ENCODE results near the gene HCRTR1.
A peak's percentile ranks its signal among the peaks of the same experiment; 100 is the strongest.
"Not testable (repeated sequence)": the region's sequence is repeated elsewhere in the genome, so short reads cannot be mapped to it uniquely, and the experiment has no call there.

The HCRTR1 gene

DNA sequence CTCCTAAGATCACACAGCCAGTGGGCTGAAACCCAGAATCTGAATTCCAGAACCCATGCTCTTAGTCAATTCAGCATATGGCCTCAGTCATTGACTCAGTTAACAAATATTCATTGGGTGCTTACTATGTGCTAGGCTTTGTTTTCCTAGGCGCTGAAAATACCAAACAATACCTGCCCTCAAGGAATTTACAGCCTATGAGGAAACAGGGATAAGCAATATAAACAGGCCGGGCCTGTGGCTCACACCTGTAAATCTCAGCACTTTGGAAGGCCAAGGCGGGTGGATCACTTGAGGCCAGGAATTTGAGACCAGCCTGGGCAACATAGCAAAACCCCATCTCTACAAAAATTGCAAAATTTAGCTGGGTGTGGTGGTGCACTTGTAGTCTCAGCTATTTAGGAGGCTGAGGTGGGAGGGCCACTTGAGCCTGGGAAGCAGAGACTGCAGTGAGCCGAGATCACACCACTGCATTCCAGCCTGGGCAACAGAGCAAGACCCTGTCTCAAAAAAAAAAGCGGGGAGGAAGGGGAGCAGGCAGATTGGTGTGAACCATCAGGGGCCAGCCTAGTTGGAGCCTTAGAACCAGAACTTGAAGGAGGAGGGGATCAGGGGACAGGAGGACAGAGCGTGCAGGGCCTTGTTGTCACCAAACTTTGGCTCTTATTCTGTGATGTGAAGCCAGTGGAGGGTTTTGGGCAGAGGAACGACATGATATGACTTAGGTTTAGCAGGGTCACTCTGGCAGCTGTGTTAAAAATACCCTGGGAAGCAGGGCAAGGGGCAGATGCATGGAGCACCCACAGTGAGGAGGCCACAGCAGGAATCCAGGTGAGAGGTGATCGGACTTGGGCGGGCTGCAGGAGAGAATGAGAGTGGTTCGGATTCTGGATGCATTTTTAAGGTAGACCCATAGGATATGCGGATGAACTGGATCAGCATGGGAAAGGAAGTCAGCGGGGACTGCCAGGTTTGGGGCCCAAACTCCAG is 35.4 kb upstream of the HCRTR1 start:
- DNase-seq (ENCODE audit: low read depth in 2 of 2) = no peak

DNA sequence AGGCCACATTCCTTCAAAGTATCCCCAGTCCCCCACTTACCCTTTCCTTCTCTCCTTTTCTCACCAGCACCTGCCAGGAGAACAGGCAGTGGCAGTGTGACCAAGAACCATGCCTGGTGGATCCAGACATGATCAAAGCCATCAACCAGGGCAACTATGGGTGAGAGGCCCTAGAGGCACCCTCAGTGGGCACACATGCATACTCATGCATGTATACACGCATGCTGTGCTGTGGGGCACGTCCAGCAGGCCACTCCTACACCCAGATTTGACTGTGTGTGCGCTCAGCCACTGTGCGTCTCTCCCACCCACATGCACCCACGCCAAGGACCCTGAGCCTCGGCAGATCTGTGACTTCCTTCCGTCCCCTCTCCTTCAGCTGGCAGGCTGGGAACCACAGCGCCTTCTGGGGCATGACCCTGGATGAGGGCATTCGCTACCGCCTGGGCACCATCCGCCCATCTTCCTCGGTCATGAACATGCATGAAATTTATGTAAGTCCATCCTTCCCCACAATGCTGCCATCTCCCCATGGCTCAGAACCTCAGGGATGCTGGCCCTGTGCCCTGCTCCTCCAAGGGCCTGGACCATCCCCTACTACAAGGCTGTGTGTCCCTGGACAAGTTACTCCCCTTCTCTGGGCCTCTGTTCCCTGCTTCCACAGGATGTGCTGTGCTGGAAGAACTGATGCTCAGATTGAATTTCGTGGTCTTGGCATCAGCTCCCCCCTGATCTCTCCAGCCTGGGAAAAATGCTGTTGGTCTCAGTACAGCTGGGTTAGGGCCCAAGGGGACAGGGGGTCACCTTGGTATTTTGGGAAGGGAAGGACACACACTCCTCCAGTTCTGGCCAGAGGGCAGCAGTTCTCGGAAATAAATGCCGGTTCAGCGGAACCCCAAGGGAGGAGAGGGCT is 34.2 kb upstream of the HCRTR1 start:
- no peak for DNase-seq (ENCODE audit: low read depth in 2 of 2)

DNA sequence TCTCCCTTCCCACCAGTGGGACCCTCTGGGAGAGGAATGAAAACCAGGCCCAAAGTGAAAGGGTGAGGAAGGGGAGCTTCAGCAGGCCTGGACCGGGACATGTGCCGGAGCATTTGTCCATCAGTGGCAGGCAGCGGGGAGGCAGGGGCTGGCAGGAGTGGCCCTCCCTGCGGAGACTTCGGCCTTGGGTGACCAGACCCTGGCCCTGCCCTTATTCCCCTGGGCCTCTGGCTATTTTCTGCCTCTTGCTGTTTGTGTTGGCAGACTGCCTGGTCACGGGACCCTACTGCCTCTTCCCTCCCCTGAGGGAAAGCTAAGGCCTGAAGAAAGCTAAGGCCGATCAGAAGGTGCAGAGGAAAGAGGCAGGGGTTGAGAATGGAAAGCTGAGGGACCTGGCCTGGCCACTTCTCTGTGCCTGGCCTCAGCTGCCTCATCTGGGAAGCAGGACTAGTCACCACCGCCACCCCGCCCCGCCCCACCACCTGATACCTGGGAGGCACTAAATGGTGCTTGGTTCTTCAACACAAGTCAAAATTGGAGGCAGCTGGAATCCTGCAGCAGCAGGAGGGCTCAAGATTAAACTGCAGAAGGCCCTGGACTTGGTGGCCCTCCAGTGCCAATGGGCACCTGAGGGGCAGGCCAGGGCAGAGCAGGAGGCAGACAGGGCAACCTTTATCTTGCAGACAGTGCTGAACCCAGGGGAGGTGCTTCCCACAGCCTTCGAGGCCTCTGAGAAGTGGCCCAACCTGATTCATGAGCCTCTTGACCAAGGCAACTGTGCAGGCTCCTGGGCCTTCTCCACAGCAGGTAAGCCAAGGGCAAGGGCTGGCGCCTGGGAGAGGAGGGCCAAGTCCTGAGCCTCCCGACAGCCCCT is 33.3 kb upstream of the HCRTR1 start:
- no peak for DNase-seq (ENCODE audit: low read depth in 2 of 2)

DNA sequence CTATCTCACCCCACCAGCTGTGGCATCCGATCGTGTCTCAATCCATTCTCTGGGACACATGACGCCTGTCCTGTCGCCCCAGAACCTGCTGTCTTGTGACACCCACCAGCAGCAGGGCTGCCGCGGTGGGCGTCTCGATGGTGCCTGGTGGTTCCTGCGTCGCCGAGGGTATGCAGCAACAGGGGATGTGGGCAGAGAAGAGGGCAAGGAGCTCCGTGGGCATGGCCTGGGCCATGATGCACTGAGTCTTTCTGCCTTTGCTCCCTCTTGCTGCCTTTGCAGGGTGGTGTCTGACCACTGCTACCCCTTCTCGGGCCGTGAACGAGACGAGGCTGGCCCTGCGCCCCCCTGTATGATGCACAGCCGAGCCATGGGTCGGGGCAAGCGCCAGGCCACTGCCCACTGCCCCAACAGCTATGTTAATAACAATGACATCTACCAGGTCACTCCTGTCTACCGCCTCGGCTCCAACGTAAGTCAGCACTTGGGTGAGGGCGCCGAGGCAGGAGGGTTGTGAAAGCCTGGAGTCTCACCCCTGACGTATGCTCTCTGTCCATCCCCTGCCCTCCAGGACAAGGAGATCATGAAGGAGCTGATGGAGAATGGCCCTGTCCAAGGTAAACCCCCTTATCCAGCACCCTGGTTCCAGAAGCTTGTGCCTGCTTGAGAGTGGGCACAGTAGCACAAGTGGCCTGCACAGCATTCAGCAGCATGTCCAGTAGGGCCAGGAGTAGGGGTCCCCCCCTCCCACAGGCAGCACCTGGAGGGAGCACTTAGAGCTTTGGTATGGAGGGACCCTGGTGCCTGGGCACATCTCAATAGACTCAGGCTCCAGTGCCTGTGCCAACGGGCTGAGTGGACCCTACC is 32.4 kb upstream of the HCRTR1 start:
- DNase-seq (ENCODE audit: low read depth in 2 of 2) = no peak

DNA sequence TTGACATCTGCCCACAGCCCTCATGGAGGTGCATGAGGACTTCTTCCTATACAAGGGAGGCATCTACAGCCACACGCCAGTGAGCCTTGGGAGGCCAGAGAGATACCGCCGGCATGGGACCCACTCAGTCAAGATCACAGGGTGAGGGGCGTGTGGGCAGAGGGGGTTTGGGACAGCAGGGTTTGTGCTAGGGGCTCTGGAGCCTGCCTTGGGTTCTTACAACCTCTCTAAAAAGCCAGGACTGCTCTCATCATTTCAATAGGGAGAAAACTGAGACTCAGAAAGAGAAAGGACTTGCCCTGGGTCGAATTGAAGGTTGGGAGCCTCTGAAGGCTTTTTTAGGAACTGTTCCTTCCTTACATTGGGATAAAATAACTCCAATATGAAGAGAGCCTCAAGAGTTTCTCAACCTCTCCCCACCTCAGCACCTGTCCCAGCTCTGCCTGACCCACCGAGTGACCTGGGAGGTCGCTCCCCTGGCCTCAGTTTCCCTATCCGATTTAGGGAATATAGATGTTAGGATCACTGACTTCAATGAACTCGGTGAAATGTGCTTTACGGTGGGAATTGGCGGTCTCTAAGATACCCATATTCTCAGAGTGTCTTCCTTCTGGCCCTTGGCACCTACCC is 31.6 kb upstream of the HCRTR1 start:
- no peak for DNase-seq (ENCODE audit: low read depth in 2 of 2)

DNA sequence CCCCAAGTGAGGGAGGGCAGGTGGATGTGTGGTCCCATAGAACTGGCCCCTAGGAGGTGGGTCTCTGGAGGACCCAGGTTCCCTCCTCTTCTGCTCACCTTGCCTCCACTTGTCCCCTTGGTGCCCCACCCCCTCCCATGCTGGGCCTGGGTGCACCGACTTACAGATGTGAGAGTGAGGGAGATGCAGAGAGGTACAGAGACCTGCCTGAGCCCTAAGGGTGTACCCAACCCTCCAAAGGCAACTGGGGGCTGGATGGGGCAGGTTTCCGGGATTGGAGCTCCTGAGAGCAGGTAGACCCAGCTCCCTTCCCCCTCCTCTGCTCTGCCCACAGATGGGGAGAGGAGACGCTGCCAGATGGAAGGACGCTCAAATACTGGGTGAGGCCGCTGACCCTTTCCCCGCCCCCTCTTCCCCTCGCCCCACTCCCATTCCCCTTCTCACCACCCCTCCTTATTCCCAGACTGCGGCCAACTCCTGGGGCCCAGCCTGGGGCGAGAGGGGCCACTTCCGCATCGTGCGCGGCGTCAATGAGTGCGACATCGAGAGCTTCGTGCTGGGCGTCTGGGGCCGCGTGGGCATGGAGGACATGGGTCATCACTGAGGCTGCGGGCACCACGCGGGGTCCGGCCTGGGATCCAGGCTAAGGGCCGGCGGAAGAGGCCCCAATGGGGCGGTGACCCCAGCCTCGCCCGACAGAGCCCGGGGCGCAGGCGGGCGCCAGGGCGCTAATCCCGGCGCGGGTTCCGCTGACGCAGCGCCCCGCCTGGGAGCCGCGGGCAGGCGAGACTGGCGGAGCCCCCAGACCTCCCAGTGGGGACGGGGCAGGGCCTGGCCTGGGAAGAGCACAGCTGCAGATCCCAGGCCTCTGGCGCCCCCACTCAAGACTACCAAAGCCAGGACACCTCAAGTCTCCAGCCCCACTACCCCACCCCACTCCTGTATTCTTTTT is 30.8 kb upstream of the HCRTR1 start:
- DNase-seq (ENCODE audit: low read depth in 2 of 2) = no peak

DNA sequence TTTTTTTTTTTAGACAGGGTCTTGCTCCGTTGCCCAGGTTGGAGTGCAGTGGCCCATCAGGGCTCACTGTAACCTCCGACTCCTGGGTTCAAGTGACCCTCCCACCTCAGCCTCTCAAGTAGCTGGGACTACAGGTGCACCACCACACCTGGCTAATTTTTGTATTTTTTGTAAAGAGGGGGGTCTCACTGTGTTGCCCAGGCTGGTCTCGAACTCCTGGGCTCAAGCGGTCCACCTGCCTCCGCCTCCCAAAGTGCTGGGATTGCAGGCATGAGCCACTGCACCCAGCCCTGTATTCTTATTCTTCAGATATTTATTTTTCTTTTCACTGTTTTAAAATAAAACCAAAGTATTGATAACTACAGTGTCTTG is 30.2 kb upstream of the HCRTR1 start:
- DNase-seq (ENCODE audit: low read depth in 2 of 2) = not testable (repeated sequence)

DNA sequence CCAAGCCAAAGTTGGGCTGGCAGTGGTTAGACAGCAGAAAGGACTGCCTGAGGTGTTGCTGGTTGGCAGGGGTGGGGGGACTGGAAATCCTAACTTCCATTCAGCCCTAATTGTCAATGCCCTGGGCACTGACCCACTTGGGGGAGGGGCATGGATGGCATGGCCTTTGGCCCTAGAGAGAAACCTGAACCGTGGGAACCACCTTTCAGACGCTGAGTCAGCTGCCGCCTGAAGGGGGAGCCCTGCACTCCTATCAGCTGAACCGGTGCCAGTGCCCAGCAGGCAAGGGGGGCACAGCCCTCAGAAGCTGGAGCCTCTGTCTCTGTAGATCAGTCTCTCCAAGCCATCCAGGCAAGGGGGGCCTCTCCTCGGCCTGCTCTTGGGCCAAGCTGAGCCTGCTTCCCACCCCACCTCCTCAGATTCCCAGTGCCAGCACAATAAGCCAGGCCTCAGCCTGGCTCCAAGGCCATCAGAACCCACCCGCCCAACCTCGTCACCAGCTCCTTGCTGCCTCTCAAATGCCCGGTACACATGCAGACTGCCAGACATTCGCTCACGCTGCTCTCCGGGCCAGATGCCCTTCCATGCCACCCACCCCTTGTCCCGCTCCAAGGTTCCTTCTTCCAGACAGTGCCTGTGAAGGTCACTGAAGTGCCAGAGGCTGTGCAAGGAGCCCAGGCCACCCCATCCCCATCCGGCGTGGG is 29.6 kb upstream of the HCRTR1 start:
- DNase-seq (ENCODE audit: low read depth in 2 of 2) = peak; percentile 19 to 36

DNA sequence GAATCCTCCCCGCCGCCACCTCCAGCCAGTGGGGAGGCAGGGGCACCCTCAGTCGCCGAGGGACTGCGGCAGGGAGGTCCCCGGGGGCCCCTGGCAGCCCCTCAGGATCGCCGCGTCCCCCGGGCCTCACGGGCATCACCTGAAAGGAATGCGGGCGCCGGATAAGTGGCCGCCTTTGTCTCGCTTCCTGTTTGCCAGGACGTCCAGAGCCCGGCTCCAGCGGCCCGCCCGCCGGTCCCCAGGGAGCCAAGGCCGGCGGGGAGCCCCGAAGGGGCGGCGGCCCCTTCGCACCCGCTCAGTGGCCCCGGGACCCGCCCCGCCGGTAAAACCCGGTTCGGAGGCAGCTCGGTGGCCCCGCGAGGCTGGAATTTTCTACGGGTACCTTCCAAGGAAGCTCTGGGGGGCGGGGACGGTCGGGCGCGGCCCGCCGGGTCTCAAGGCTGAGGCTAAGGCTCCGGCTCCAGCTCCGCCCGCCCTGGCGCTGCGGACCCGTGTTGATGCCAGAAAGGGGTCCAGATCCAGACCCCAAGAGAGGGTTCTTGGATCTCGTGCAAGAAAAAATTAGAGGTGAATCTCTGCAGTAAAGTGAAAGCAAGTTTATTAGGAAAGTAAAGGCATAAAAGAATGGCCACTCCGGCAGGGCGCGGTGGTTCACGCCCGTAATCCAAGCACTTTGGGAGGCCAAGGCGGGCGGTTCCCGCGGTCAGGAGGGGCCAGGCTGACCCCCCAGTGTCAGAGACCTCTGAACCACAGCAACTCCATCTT is 28.6 kb upstream of the HCRTR1 start:
- DNase-seq (ENCODE audit: low read depth in 2 of 2) = no peak

DNA sequence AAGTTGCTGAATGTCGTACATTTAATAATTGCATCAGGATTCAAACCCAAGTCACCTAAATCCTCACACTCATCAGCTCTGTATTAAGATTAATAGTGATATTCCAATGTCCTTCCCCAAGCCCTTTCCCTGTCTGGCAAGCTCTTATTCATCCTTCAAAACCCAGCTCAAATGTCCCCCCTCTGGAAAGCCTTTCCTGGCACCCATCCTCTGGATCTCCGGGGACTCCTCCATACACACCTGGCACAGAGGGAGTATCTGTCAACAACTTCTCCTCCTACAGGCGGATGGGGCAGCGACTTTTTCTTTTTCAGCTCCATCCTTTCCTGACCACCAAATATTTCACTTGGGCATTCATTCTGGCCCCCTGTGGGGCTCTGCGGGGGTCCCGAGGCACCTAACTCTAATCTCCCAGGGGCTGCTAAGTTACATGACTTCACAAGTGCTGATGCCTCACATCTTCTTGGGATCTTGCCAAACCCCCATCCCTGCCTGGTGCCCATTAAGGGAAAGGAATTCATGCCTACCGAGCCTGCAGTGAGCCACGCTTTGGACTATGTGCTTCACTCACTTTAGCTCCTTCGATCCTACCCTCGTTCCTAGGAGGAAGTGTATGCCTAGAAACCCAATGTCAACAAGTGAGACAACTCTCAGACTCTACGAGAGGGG is 25.9 kb upstream of the HCRTR1 start:
- no peak for DNase-seq (ENCODE audit: low read depth in 2 of 2)

DNA sequence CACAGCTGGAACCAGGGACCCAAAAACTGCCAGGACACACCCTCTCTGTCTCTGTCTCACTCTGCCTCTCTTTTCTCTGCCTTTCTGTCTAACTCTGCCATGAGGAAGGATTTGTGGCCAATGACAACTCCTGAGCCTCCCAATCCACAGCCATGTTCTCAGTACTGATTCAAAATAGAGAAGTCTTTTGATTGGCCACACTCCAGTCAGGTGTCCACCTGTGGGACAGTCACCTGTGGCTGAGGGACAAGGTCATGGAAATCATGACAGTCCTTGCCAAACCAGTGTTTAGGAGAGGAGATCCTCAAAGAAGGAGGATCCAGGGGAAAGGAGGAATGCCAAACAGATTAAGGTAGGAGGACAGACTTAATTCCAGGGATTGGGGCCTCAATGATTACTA is 25.4 kb upstream of the HCRTR1 start:
- DNase-seq (ENCODE audit: low read depth in 2 of 2) = no peak

DNA sequence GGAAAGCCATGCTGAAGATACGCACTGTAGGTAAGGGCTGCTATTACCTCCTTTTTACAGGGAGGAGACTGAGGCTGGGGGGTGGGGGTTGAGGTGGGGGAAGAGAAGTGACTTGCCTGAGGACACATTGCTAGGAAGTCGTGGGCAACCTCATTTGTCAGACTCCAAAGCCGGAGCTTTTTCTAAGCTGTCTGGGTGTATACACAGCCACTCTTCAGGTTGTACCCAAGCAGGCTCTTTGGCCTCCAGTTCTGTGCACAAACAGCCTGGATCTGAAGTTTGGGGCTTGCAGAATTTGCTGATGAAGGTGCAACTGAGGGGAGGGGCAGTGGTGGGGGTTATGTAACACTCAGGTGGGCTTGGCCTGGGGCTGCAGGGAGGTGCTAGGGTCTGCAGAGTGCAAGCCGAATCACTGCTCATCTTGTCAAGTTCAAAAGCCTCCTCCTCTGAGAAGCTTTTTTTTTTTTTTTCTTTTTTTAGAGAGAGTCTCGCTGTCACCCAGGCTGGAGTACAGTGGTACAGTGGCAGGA is 24.3 kb upstream of the HCRTR1 start:
- no peak for DNase-seq (ENCODE audit: low read depth in 2 of 2)

DNA sequence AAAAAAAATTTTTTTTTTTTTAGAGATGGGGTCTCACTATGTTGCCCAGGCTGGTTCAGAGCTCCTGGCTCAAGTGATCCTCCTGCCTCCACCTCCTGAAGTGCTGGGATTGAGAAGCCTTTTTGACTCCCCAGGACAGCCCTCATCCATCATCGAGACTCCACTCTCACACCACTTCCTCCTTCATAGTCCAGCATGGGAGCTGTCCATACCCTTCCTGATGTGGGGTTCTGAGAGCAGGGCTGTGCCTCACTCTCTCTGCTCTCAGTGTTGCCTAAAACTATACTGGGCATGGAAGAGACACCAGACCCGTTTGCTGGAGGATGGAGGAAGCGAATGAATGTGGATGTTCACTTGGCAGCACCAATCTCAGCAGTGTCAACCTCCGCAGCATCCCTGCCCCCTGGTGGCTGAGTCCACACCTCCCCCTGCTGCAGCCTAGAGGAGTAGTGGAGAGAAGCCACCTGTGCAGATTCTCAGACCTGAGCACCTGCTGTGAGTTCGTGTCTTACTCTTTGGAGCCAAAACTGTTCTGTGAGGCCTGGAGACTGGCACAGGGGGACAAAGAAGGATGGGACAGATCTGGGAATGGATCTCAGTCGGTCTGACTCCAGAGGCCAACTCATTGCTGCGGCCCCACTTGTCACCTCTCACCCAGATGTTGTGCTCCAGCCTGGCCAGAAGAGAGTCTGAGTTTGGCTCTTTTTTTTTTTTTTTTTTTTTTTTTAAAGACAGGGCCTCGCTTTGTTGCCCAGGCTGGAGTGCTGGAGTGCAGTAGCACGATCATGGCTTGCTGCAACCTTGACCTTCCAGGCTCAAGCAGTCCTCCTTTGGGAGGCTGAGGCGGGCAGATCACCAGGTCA is 23.5 kb upstream of the HCRTR1 start:
- DNase-seq (ENCODE audit: low read depth in 2 of 2) = peak; percentile 60 to 61

DNA sequence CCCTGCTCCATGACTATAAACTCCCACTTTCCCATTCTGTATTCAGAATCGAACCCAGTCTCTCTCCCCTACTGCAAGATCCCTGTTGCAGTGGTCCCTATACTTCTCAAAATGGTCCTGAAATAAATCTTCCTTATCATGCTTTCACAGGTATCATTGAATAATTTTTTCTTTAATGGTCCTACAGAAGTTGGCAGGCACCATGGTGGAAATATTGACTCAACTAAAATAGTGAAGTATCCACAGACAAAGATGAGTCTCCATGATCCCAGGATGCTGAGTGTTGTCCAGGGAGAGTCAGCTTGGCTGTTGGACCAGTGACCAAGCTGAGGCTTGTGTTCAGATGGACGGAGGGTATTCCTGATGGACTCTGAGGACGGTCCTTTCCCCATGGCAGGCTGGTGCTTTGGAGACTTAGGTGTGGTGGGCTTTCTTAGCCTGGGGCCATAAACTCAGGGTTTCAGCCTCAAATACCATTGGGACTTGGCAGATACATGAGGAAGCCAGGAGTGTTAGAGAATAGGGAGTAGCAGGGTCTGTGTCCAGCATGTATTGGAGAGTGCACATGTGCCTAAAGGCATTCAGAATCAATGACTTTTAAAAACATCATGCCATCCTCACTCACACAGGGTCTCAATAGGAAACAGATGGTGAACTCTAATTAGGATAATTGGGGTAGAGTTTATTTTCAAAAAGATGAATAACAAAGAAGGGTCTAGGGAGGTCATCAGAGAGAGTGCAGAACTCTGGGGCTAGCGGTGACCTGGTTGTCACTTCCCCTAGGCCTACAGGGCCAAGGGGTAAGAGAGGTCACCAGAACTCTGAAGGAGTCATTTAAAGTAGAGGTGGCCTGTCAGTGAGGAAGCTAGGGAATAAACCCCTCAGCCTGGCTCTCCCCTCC is 21.4 kb upstream of the HCRTR1 start:
- DNase-seq (ENCODE audit: low read depth in 2 of 2) = no peak

DNA sequence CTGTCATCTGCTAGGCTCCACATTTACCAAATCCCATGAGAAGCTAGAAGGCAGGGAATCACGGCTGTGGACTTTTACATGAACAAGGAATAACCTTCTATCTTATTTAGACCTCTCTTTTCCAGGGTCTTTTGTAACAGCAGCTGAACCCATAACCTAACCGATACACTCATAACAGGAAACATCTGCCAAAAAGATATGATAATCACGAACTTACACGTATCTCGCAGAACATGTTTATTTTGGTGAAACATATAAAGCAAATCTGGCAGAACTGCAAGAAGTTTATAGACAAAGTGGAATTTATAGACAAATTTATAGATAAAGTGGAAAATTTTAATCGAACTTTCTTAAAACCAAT is 20.8 kb upstream of the HCRTR1 start:
- no peak for DNase-seq (ENCODE audit: low read depth in 2 of 2)

All from stimulated activated CD4-positive, alpha-beta T cell treated with anti-CD3 and anti-CD28 coated beads, Interleukin-1b, Interleukin-23, amount 100 ng/mL, for 4 hours (primary cell).